Natural killer cell (primary cell): Measurements from ENCODE around the gene RBM20. TPM values are rescaled to one million over a fixed set of nuclear protein-coding genes. Genes with fewer than 3 reads are reported as not detected.

ENCODE experiments used
- ATAC-seq, 3 donors: fragments of 150-1000 bp in 2 of 3; fragments of 200-7000 bp in 1 of 3; cut with Tn5 transposase; 1 replicate in 1 of 3; 2 replicates in 2 of 3; pipeline ENCODE4 v1.10.0; 2021; ENCODE audit warnings: mild to moderate bottlenecking in 2 of 3, moderate library complexity in 2 of 3
- DNase-seq, 2 donors: peaks; one replicate each; pipeline versions ENCODE4 v3.0.0 to v3.0.0-alpha.2; 2013 to 2021; ENCODE audit warnings: mixed read lengths in 1 of 2
- H3K27ac ChIP-seq: one replicate; pipeline ENCODE4 v1.5.1; 2013; ENCODE audit warnings: mild to moderate bottlenecking, low read length
- H3K27me3 ChIP-seq: one replicate; pipeline ENCODE4 v1.6.1; 2013; ENCODE audit warnings: low read length; ENCODE audit not compliant: control insufficient read depth, insufficient read depth
- H3K36me3 ChIP-seq: one replicate; pipeline ENCODE4 v1.6.1; 2013; ENCODE audit warnings: low read length; ENCODE audit not compliant: control insufficient read depth, insufficient read depth
- H3K4me1 ChIP-seq: one replicate; pipeline ENCODE4 v1.6.1; 2013; ENCODE audit warnings: low read length; ENCODE audit not compliant: control insufficient read depth, insufficient read depth
- H3K4me3 ChIP-seq: one replicate; pipeline ENCODE4 v1.5.1; 2013; ENCODE audit warnings: low read length
- H3K9me3 ChIP-seq: one replicate; pipeline ENCODE4 v1.6.1; 2013; ENCODE audit warnings: low read length; ENCODE audit not compliant: control insufficient read depth, insufficient read depth
- H3K27ac Mint-ChIP-seq, 2 donors: one replicate each; pipeline ENCODE4 v1.8.0; 2022; ENCODE audit warnings: mild to moderate bottlenecking in 2 of 2, mixed read lengths in 2 of 2, moderate library complexity in 1 of 2
- H3K27me3 Mint-ChIP-seq, 2 donors: one replicate each; pipeline ENCODE4 v1.8.0; 2022; ENCODE audit warnings: low read depth in 2 of 2, mixed read lengths in 2 of 2
- H3K36me3 Mint-ChIP-seq: one replicate; pipeline ENCODE4 v1.8.0; 2022; ENCODE audit warnings: mixed read lengths
- H3K4me1 Mint-ChIP-seq, 2 donors: one replicate each; pipeline ENCODE4 v1.8.0; 2022; ENCODE audit warnings: mixed read lengths in 2 of 2
- H3K4me3 Mint-ChIP-seq: one replicate; pipeline ENCODE4 v1.8.0; 2022; ENCODE audit warnings: mild to moderate bottlenecking, moderate library complexity, mixed read lengths
- H3K9me3 Mint-ChIP-seq, 2 donors: one replicate each; pipeline ENCODE4 v1.8.0; 2022; ENCODE audit warnings: mixed read lengths in 2 of 2
- WGBS: methylation state at CpG from one replicate; pipeline ENCODE4 v1.1.7; 2013; ENCODE audit warnings: missing lambda C conversion rate; ENCODE audit not compliant: insufficient coverage; 5-methylcytosine and 5-hydroxymethylcytosine counted together
- intact Hi-C: fragments of 100-400 bp; cut with micrococcal nuclease; formaldehyde crosslinking; loops from one replicate; pipeline ENCODE4 v1.14.2; 2022
- total RNA-seq, 4 donors: library from RNA; stranded (reverse); fragments of 120-200 nt in 1 of 4; gene quantifications; one replicate each; pipeline versions ENCODE4 v1.2.3 to v1.2.4, GENCODE V29; 2013 to 2022
- TF ChIP-seq, protein P1 (sequence below): fragments of 200-600 bp; IDR thresholded peaks from one replicate; pipeline ENCODE4 v1.8.0; 2022; ENCODE audit warnings: antibody characterized with exemption

Gene RBM20
- total RNA-seq, 3 donors from 2014 or later (not counting 1 experiment from before 2014, with no cell fraction given) = 0.35 TPM; not detected in 2

GRCh38 chr10:110714356-110714755 lies 70.2 kb downstream of the RBM20 start:
- ATAC-seq (no peak), DNase-seq (no peak)
- Histone ChIP-seq H3K27me3 (no peaks in the 10 kb centered on the region), H3K9me3 (no peaks in the 10 kb centered on the region), H3K4me3 (no peak overlapping the region), H3K4me1 (peaks cover 3% of the 10 kb centered on the region), H3K36me3 (no peaks in the 10 kb centered on the region), H3K27ac (no peak overlapping the region)
- intact Hi-C loops = no loop called here
- no peaks in the 10 kb centered on the region for H3K4me1 Mint-ChIP-seq
- no peak overlapping the region for H3K4me3 Mint-ChIP-seq
- peaks cover 3 to 15% of the 10 kb centered on the region in 2 donors for H3K27me3 Mint-ChIP-seq
- no peaks in the 10 kb centered on the region for H3K36me3 Mint-ChIP-seq
- no peaks in the 10 kb centered on the region for H3K9me3 Mint-ChIP-seq
- no peak overlapping the region for H3K27ac Mint-ChIP-seq
- TF ChIP-seq, protein P1, sequence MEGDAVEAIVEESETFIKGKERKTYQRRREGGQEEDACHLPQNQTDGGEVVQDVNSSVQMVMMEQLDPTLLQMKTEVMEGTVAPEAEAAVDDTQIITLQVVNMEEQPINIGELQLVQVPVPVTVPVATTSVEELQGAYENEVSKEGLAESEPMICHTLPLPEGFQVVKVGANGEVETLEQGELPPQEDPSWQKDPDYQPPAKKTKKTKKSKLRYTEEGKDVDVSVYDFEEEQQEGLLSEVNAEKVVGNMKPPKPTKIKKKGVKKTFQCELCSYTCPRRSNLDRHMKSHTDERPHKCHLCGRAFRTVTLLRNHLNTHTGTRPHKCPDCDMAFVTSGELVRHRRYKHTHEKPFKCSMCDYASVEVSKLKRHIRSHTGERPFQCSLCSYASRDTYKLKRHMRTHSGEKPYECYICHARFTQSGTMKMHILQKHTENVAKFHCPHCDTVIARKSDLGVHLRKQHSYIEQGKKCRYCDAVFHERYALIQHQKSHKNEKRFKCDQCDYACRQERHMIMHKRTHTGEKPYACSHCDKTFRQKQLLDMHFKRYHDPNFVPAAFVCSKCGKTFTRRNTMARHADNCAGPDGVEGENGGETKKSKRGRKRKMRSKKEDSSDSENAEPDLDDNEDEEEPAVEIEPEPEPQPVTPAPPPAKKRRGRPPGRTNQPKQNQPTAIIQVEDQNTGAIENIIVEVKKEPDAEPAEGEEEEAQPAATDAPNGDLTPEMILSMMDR = no peak

GRCh38 chr10:110717781-110718589 lies 73.8 kb downstream of the RBM20 start:
- no peak overlapping the region for H3K27ac ChIP-seq
- ATAC-seq (no peak), DNase-seq (no peak)
- Mint-ChIP-seq H3K27ac (no peak overlapping the region), H3K4me1 (no peaks in the 10 kb centered on the region), H3K27me3 (peaks cover 3 to 9% of the 10 kb centered on the region in 2 donors), H3K36me3 (no peaks in the 10 kb centered on the region), H3K9me3 (no peaks in the 10 kb centered on the region), H3K4me3 (no peak overlapping the region)
- peaks cover 3% of the 10 kb centered on the region for H3K4me1 ChIP-seq
- H3K4me3 ChIP-seq = no peak overlapping the region
- WGBS = 54% methylated on average over 4 of the region's 4 CpGs
- H3K9me3 ChIP-seq = no peaks in the 10 kb centered on the region
- TF ChIP-seq, protein P1 = no peak
- intact Hi-C loops = no loop called here
- no peaks in the 10 kb centered on the region for H3K27me3 ChIP-seq
- H3K36me3 ChIP-seq = no peaks in the 10 kb centered on the region

- Histone ChIP-seq H3K4me1 (peaks cover 3% of the 10 kb centered on the region), H3K9me3 (no peaks in the 10 kb centered on the region), H3K36me3 (no peaks in the 10 kb centered on the region), H3K27me3 (no peaks in the 10 kb centered on the region), H3K4me3 (no peak overlapping the region), H3K27ac (no peak overlapping the region)
- Mint-ChIP-seq H3K4me3 (no peak overlapping the region), H3K36me3 (no peaks in the 10 kb centered on the region), H3K9me3 (no peaks in the 10 kb centered on the region), H3K4me1 (no peaks in the 10 kb centered on the region), H3K27me3 (peaks cover 5 to 9% of the 10 kb centered on the region in 2 donors), H3K27ac (no peak overlapping the region)
- intact Hi-C loops = no loop called here
- ATAC-seq (no peak), DNase-seq (no peak)
- 93% methylated on average over 8 of the region's 9 CpGs for WGBS
- TF ChIP-seq, protein P1 = no peak
These were observed 77.4 kb downstream of the RBM20 start for GRCh38 chr10:110721406-110722038.
